HG03575 (cell line): Measurements from ENCODE around the gene STK39.

Source experiments
- ATAC-seq: cut with Tn5 transposase; IDR thresholded peaks from one replicate; pipeline ENCODE4 v1.9.1; 2021; ENCODE audit not compliant: unreplicated experiment, insufficient number of reproducible peaks, low FRiP score; ENCODE audit errors: extremely low read depth

Gene STK39

DNA sequence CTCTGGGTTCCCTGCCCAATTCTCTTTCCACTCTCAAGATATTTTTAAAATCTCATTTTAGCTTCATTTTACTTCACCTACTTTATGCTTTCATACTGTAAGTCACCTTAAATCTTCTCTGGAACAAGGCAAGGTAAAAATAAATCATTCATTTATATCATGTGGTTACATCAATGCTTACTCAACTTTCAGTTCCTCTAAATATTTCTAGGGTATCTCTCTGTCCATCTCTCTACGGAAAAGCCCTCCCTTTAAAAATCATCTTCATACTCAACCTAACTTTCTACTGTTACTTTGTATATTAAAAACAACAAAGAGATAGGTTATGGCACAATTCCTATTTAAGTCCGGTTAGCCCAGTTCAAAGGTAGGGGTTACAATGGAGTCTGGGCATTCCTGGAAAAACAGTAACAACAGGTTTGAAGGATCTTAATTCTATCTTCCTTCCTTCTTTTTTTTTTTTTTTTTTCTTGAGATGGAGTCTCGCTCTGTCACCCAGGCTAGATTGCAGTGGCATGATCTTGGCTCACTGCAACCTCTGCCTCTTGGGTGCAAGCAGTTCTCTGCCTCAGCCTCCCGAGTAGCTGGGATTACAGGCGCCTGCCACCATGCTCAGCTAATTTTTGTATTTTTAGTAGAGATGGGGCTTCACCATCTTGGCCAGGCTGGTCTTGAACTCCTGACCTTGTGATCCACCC is 205.1 kb downstream of the STK39 start:
- ATAC-seq, result peak; percentile 100

DNA sequence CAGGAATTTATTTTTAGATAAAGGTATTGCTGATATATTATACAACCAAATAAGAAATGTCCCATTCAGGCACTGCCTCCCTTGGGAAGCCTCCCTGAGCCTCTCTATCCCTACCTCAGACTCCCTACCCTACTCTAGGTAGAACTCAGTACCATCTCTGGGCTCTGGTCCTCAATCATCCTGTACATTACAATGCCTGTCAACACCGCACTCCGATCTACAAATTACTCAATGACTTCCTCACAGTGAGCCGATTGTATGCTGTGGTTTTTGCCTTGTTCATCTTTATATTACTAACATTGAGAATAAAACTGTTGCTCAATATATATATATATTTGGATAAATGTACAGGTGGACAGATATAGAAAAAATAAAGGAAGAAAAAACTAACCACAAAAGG is 207.5 kb downstream of the STK39 start:
- ATAC-seq, result no peak

DNA sequence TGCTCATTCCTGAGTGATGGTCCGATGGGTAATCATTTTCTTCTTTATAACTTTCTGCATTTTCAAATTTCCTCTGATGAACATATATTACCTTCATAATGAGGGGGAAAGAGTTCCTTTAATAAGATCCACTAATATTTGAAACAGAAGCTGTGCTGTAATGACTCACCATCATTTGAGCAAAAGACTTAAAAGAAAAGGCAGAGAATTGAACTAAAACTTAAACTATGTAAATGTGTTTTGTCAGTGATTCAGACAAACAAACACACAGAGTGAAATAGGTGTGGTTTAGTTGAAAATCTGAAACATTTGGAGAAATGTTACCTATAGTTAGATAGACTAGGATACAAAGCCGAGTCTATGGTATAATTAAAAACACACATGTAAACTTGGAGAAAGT is 209.6 kb downstream of the STK39 start:
- ATAC-seq, result no peak

DNA sequence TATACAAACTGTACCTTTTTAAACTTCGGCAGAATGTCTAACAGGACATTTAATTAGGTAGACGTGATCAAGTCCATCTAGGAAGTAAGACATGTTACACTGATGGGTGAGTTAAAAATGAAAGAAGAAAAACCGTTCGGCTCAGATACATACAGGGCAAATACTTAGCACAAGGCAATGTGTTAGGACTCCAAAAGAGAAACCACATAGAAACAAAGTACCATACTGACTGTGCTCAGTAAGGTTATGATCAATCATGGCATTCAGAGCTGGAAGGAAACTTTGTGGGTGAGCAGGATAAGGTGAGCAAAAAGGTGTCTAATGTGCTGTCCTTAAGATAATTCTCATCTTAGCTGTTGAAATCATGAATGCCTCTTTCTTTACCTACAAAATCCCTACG is 211.9 kb downstream of the STK39 start:
- peak; percentile 43 for ATAC-seq

DNA sequence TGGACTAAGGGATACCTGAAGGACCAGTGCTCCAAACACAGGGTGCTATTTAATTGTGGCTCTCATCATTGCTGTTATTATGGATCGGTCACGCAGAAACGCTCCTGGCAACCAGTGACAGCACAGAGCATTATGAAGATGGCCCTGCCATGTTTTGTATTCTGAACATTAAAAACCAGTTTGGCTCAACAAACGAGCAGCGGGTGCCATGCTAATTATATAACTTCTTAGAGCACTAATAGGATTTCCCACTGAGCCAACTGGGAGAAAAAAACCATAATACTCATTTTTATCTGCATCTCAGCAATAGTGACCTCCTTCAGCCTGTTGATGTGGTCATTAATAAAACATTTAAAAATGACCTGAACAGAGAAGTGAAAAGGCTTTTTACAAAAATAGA is 212.8 kb downstream of the STK39 start:
- ATAC-seq, result no peak

DNA sequence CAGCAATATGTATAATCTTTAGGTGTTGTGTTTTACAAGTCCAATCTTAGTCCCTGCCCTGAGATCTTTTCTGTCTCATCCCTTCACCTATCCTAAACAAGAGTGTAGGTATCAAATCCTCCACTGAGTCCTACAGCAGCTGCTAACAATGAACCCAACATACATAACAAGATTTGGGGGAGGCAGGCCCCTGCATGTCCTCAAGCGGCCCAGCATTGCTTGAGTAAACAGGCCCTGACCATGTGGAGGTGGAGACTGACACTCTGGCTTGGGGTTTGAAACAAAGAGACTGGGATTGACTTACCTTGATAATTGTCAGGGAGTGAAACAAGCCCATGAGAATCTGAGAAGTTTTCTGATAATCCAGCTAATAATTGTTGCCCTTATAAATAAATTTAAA is 213.4 kb downstream of the STK39 start:
- ATAC-seq, result no peak

DNA sequence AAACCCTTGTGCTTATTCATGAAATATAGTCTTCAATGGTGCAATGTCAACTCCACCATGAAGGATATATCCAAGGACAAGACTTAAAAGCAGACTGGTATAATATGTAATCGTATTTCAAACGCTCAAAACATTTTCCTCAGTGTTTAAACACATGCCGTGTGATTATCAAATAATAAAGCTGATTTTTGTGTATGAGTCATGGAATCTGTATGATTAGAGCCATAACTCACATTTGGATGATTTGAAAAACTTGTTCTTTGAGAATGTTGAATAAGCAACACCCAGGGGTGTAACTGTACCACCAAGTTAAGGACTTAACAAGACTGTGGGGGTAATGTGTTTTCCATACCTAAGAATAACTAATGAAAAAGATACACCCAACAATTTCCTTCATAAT is 215.3 kb downstream of the STK39 start:
- no peak for ATAC-seq

DNA sequence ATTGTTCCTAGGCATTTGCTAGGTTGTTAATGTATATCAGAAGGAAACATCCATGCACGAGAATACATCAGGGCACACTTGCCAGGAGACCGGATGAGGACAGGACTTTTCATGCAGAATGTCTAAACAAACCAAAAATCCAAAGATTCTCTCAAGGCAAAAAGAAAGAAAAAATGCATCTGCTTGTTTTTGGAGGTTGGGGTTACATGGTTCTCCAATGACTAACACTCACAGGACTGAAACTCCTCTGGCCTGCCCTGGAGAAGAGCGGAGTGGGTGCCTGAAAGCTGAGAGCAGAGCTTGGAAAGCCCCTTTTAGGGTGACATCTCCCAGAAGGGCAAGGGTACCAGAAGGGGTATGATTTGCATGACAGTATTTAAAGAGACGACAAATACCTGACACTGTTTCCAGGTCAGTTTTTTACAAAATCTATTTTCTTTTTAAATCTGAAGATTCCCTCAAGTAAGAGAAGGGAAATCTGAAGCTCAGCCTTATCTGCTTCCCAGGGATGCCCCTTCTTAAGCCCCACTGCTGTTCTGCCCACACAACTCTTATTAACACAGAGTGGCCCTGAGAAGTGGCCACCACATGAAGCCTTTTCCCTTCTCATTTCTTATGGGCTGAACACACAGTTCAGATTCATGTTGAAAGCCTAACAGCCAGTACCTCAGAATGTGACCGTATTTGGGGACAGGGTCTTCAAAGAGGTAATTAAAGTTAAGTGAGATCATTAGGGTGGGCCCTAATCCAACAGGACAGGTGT is 216.4 kb downstream of the STK39 start:
- peak; percentile 78 for ATAC-seq

DNA sequence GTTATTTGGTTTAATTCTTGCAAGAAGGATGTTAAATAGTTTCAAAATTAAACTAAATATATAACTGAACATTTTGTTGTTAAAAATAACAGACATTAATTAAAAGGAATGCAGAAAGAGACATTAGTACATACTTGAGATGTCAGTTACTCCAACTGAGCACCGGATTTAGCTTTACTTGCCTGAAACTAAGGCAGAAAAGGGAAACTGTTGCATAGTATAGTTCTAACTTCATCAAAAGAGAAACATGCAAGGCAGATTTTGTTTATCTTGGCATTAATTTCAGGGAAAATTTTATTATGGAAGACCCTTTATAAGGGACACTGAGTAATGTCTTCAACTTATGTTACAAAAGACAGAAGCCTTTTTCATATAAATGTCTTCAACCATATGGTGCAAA is 218.3 kb downstream of the STK39 start:
- no peak for ATAC-seq

DNA sequence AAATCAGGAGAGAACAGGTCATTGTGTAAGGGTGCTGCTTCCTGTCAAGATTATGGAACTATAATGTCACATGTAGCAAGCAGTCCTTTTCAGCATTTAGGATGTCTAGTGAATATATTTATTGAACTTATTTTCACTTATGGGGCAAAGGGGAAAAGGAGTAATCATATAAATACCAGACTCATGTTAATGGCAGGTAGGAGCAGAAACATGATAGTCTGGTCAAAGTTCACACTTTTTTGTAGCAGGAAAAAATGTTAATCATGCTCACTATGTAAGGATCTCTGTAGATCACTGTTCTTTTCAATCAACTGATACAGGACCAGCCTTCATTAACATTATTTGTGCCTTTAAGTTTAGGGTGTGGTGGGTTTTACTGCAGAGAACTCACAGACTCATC is 219.0 kb downstream of the STK39 start:
- ATAC-seq, result no peak

DNA sequence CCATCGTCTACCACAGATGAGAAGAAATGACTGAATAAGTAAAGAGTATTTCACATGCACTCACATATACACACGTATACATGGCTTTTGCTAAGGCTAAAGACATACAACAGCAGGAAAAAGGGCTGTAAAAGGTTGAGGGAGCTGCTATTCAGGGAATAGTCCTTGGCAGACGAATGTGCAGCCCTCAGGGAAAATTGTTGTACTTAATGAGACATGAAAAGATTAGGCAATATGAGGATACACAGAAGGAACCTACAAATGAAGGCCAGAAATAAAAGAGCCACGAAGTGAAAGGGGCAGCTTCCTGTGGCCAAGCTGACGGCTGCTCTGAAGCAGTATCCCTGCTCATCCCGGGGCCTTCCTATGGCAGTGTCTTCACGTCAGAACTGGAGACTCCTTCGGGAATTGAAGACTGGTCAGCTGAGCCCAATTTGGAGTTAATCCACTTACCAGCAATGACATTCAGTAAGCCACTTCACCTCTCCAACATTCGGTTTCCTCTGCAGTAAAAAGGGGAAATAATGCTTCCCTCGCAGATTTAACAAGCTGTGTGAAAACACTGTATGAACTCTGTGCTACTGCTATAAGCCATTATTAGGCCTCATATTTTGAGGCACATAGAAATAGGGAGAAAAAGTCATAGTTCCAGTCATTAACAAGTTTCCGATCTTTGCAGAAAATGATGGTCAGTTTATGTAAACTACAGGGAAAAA is 221.8 kb downstream of the STK39 start:
- no peak for ATAC-seq

DNA sequence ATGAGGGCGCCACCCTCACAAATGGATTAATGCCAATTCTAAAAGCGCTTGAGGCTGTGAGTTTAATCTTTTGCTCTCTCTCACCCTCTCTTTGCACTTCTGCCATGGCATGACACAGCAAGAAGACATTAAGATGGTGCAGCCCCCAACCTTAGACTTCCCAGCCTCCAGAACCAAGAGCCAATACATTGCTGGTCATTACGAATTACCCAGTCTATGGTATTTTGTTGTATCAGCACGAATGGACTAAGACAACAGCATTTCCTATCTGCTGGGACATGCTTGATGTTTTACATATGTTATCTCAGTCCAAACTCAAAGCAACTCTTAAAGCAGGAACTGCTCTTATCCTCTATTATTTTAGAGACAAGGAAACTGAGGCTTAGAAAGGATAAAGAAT is 222.9 kb downstream of the STK39 start:
- ATAC-seq, result no peak

DNA sequence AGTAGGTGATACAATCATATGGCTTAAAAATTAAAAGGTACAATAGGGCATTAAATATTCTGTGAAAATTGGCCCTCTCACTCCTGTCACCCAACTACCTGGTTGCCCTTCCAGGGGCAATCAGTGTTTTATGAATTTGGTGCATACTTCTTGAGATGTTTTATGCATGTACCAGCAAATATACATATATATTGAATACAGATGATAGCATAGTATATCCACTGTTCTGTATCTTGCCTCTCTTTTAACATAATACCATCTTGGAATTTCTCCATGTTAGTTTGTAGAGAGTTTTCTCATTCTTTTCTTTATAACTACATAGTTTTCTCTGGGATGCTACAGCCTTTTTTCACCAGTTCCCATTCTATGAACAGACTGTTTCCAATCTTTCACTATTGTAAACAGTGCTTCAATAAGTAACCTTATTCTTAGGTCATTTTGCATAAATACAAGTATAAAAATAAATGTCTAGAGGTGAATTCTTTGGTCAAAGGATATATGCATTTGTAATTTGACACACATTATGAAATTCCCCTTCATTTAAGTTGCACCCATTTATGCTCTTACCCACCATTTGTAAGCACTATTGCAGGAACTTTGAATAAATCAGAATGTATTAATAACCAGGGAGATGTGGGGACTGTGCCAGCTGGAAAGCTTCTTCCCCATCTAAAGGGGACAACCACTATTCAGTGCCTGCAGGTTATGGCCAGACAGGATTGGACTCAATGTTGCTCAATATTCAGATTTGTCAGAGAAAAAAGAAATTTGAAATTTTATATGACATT is 225.4 kb downstream of the STK39 start:
- no peak for ATAC-seq

DNA sequence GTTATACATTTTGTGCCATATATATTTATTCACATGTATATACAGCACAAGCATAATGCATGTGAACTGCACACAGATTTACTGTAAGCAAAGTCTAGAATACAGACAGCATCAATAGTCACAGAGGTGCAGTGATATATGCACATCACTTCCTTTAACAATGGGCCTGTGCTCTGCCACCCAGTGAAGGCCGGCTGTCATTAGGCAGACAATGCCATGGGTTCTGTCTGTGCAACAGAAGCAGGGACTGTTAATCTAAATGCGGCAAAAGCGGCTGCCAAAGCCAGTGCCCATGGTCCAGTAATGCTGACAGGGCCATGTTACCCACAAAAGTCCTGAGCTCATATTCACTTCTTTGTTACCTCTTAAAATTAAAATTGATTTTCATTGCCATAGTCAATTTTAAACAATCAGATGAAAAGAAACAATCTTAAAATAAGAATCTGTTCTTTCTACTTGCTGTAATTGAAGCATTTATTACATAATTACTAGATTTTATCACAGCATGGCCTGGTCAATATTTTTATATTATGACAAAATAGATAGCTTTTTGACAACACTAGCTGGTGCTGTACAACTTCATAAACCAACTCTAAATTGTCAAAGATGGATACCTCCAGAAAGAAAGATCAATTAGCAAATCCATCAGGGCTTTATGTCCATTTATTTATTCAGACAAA is 232.0 kb downstream of the STK39 start:
- ATAC-seq, result no peak

DNA sequence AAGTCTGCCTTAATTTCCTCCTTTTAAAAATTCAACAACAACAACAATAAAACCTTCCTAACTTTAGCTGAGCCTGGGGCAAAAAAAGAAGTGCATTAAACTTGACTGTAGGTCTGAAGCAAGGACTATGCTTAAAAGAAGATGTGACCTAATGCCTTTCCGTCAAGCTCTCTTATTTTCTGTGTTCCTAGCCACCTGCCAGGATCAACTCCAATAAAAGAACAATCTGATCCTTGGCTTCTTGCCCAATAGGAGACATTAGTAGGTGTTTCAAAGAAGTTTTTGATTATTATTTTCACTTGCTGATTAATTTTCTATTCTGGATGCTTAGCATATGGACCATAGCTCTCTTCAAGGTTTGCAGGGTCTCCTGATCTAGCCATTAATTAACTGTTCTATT is 237.5 kb downstream of the STK39 start:
- ATAC-seq, result no peak

DNA sequence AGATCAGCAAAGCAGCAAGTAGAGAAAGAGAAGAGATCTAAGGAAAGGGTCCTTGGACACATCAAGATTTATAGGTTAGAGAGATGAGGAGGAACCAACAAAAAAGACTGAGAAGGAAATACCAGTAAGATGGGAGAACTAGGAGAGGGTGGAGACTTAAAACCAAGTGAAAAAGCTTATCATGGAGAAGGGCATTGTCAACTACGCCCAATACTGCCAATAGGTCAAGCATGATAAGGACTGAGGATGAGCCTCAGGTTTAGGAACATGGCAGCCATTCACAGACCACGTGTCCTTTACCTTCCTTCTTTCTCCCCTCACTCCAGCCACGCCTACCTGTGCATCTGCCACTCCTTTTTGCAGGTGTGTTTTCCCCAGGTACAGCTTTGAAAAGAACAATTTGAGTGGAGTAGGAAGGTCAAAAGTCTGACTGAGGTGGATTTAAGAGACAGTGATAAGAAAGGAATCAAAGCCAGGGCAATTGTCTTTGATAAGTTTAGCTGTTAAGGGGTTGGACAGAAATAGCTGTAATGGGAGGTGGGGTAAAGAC is 238.7 kb downstream of the STK39 start:
- no peak for ATAC-seq

DNA sequence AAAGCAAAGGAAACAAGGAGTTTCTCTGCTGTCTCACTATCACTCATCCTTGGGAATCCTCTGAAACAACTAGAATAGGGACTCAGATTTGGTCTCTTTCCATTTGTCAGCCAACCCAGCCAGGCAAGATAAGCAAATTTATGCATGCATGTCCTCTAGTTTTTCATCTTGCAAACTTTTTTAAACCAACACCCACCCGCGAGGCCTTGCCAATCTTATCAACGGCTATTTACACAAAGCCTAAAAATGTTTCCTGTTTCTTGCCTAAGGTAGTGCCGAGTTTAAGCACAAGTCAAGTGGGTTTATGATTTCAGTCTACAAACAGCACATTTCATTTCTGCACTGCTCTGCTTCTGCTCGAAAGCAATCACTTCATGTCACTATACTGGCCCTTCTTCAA is 240.9 kb downstream of the STK39 start:
- ATAC-seq, result no peak

DNA sequence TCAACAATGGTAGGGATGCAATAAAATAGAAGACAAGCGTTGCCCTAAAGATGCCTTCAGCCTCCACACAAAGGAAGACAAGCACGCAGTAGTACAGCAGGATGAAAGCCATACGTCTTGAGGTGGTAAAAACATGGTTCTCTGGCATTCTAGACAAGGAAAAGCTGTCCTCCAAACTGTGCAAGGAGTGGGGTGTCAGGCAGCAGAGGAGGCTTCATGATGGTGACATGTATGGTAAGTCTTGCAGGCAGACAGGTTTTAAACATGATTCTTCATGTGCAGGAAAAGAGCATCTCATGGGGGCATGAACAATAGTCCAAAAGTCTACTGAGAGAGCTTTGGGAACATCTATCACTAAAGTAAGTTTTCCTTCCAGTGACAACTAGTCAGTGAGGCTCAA is 241.8 kb downstream of the STK39 start:
- no peak for ATAC-seq

DNA sequence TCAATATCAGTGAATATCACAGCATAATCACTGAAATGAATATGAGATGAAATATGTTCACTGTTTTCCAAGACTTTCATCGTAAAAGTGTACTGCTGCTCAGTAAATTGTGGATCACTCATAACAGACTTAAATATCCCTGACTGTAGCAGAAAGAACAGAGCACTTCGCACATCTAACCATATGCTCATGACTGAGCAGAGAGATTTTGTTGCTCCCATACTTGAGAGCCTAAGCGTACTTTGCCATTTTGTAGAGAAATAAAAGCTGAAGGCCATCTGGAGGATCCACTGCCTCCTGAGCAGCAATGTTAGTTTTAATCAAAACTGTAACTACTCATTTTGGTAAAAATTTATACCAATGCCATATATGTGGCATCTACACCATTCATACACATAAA is 243.5 kb downstream of the STK39 start:
- no peak for ATAC-seq
